Measurements from ENCODE around the gene DGKI.

DGKI gene

DNA sequence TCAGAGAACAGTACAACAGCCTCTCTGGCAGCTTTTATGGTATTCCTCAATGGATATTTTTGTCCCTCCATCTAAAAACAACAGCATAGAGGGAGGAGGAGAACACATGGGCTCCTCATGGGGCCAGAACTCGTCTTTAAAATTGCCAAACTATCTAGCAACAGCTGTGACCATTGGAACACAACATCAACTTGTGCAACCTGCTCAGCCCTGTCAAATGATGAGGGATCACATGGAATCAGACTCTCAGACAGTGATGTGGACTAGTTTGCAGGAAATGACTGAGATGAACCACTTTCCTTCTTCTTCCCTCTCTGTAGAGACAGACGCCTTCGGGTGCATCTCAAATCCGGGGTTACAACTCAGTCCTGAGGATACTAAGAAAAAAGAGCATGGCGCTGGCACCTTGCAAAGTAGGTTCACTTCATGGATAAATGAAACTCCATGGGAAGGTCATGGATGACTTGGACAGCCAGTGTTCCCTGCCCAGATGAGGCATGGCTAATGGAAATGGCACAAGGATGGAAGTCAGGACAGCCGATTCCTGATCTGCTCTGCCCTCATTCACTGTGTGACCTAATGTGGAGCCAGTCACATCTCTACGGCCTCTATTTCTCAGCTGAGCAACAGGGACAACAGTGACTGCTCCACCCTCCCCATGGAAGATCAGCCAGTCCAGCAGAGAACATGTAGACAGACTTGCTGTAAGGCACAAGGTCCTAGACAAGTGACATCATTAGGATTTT is 24.6 kb upstream of the DGKI start:
- peak; percentile 21 for DNase-seq

GRCh38 chr7:137870684-137871083 is 23.9 kb upstream of the DGKI start:
- no peak for DNase-seq

GRCh38 chr7:137870078-137870477 is 23.3 kb upstream of the DGKI start:
- no peak for DNase-seq

- no peak for DNase-seq
These were observed 22.5 kb upstream of the DGKI start for GRCh38 chr7:137869260-137869659.

DNA sequence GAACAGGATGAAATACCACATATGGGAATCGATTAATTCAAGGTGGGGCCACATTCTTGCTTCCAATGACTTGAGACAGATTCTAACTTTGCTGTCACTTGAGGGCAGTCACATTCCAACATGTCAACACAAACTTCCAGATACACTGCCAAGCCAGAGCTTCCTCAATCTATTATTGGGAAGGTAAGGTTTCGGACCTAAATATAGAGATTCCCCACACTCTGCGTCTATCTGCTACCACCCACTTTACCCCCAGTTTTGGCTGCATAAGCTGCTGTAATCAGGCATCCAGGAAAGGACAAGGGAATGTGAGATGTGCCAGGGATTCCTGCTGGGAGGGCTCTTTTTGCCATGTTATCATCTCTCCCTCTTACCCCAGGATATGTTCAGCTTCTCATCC is 20.5 kb upstream of the DGKI start:
- no peak for DNase-seq

DNA sequence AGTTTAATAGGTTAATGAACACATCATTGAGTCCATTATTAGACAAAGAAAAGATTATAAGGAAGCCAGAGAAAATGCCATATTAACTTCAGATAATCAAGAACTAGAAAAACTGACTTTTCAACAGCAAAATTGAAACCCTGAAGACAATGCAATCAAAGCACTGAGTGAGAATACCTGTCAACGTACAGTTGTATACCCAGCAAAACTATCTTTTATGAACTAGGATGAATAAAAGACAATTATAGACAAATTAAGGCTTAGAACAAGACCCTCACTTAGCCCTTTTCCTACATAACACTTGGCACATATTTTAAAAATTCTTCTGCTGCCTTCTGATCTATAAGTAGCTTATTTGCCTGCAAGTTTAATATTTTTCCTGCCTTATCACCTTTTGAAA is 19.0 kb upstream of the DGKI start:
- DNase-seq: no peak

DNA sequence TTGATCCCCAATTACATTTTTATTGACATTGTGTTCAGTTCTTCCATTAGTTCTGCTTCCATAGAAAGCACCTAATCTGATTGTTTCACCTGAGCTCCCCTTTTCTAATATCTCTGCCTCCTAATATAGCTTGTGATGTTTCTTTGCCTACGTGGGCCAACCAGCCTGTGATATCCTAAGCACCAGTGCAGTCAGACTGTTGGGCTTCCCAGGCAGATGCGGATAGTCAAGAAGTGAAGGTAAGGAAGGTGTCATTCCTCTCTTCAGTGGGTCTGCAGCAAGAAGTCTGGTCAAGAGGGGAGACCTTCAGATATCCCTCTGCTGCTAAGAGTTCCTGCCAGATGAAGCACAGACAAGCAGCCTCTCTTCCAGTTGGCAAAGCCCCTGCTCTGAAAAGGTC is 16.2 kb upstream of the DGKI start:
- DNase-seq: no peak

GRCh38 chr7:137862358-137862757 is 15.6 kb upstream of the DGKI start:
- no peak for DNase-seq

GRCh38 chr7:137860542-137860941 is 13.8 kb upstream of the DGKI start:
- DNase-seq: no peak

DNA sequence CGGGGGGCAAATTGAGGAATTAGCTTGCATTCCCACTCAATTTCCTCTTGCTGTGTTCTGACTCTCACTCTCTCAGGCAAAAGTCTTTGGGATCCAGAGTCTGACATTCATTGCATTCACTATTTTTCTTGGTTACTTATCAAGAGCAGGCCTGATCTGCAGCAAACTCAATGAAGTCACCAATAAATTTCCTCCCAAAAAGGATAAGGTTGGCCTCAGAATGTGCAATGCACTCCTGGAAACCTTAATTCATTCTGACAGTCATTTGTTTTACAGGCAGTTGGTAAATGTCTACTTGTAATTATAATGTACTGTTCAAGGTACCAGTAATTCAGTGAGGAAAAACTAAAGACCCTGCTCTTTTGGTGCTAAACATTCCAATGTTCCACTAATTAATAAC is 6.3 kb upstream of the DGKI start:
- no peak for DNase-seq

- DNase-seq: no peak
These were observed 5.3 kb upstream of the DGKI start for GRCh38 chr7:137852108-137852507.

DNA sequence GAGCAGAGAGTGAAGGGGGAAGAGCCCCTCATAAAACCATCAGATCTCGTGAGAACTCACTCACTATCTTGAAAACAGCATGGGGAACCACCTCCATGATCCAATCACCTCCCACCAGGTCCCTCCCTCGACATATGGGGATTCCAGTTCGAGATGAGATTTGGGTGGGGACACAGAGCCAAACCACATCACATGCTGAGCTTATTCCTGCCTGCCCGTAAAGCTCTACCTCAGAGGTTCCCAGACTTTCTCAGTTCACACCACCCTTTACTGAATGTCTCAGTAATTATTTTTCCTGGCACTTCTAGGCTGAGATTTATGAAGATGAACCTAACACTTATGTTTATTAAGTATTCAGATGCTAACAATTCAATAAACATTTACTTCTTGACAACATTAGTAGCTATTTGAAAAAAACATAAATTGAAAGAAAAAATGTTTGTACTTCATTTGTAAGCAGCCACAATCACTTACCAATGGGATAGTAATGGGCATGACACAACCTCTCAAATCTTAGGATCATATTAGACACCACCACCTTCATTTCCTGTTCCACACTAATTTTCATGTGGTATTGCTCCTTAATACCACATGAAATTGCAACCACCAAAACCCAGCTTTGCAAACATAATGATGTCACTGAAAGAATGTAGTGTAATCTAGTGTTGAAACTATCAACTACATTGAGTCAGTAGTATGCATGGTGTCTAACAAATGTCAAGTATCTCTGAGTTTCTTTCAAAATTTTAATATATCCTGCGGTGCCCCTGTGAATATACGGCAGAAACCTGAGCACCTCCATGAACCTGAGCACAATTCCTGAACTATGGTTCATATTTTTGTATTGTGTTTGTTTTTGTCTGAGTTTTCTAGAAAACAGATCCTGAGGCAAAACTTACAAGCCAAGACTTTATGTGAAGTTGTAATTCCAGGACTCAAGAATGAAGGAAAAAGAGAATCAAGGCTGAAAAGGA is 4.5 kb upstream of the DGKI start:
- DNase-seq: peak; percentile 12

DNA sequence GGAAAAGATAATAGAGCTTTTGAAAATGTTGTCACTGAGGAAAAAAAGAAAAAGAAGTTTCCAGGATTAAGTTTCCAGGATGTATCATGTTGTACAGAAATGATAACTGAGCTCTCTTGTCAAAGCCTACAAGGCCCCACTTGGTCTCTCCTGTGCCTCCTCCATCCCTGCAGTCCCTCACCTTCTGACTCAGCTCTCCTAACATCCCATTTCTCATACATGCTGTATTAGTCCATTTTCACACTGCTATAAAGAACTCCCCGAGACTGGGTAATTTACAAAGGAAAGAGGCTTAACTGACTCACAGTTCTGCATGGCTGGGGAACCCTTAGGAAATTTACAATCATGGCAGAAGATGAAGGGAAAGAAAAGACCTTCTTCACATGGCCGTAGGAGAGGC is 3.8 kb upstream of the DGKI start:
- DNase-seq: no peak

- no peak for DNase-seq
These were observed 1.3 kb upstream of the DGKI start for GRCh38 chr7:137848095-137848494.

DNA sequence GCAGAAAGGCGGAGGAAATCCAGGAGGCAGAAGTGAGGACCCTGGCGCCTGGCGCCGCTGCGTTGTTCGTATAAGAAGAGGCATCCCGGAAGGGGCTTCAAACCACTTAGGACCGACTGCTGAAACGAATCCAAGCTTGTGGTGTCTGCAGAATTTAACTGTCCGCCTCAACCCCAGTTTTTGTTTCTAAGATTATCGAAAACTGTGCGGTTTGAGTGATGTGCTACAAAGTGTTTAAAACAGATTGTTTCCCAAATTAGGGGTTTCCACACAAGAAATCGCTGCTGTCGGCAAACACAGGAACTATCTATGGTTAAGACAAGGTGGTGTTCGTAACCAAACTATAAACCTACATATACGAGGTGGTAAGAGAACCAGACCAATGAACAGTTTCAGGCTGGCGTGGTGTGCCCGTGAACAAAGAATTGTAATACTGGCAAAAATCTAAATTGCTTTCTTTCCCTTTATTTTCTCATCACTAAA is 835 bp upstream of the DGKI start:
- no peak for DNase-seq

DNA sequence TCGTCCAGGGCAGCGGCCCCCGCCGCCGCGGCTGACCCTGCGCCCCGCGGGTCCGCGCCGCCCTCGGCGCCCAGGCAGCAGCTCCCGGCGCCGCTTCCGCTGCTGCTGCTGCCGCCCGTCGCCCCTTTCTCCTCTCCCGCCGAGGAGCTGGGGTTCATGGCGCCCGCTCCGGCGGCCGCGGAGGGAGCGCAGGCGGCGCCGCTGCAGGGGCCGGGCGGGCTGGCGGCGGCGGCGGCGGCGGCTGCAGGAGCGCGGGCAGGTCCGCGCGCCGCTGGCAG is 286 bp downstream of the DGKI start:
- DNase-seq: no peak

- DNase-seq: no peak
These were observed 1.9 kb downstream of the DGKI start for GRCh38 chr7:137844677-137845425.

DNA sequence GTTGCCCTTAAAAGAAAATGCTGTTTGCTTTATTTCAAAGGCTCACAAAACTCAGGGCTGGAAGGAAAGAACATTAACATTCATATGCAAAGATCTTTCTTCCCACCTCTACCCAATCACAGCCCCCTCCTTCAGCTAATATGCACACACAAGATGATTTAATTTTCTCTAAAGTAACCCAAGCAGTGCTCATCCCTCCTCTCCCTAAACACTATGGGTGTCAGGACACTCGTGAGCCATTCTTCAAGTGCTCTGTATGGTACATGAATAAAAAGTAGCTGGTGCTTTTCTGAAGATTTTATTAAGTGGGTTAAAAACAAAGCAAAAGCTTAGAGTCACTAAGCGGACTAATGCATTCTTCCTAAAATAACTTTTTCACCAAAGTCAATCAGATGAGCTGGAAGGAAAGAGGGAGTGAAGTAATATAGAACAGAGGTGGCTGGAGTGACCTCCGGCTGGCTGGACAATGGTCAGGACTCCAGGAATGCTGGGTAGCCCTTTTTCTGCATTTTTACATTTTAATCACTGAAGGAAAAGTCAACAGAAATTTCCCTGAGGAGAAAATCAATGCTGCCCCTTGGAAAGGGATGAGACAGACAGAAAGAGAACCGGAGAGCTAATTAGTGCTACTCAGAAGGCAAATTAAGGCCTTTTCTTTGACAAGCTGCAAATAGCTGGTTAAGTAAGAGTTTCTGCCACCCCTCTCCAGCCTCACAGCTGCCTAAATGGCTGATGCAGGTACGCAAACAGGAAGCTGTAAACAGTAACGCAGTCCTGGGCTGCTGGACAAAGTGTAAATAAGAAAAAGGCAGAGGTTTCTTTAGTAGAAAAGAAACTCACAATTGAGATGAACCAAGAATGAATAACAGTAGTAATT is 6.6 kb downstream of the DGKI start:
- no peak for DNase-seq

DNA sequence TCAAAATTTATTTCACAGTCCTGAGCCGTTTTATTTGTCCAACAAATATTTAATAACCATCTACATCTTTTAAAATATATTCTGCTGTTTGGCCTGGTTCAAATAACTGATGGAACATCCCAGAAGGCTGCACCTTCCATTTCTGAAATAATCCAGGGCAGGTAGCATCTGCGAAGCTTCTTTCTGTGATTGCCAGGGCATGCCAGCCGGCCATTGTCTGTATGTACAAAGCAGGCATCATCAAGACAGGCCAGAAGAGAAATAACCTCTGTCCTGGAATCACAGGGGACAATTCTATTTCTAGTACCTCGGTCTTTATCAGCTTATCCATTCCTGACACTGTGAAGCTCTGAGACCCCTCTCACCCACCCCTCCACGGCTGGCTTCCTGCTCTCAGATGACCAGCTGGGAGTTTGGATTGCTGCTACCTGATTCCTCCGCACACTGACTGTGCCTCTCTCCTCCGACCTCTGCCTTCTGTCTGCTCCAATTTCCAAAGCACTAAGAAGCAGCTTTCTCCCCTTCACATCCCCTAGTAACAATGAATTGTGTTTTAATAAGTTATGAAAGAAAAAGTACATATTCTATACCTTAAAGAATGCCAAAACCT is 8.0 kb downstream of the DGKI start:
- no peak for DNase-seq

- DNase-seq: no peak
These were observed 10.2 kb downstream of the DGKI start for GRCh38 chr7:137836541-137836940.

DNA sequence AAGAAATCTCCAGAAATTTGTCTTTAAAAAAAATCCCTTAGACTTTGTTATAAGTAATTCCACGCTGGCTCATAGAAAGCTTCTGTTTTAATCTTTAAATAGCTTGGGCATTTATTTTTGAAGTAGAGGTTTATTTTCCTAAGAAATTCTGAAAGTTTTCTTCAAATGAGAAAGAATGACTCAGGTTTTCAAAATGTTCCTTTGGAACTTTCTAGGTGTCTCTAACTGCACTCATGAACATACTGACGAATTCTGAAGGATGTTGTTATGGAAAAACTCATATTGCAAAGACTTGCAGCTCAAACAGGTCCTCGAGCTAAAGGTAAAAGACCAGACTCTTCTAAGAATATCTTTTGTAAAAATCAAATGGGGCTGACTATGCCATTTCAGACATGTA is 10.7 kb downstream of the DGKI start:
- DNase-seq: no peak

- no peak for DNase-seq
These were observed 11.2 kb downstream of the DGKI start for GRCh38 chr7:137835486-137836112.

Data from suppressor macrophage treated with lipopolysaccharide for 4 hours (primary cell).